GM12878 (cell line): ENCODE measurements around the gene PHF10. TPM values are rescaled to one million over a fixed set of nuclear protein-coding genes. Genes with fewer than 3 reads are reported as not detected.

ENCODE experiments used
- BACH1 ChIP-seq: fragments of 450-650 bp; IDR thresholded peaks from 2 replicates; pipeline ENCODE4 v1.6.1; 2017; ENCODE audit warnings: mild to moderate bottlenecking, borderline replicate concordance
- CBX3 ChIP-seq: fragments of 200-600 bp; sonication (generic); IDR thresholded peaks from 2 replicates; pipeline ENCODE4 v1.6.1; 2016; ENCODE audit warnings: low read depth, borderline replicate concordance
- CEBPZ ChIP-seq: fragments of 150-350 bp; IDR thresholded peaks from 2 replicates; pipeline ENCODE4 v1.6.1; 2016; ENCODE audit warnings: low read depth, low read length
- EGR1 ChIP-seq, 2 experiments: IDR thresholded peaks; 1 replicate in 1 of 2; 2 replicates in 1 of 2; pipeline ENCODE4 v1.6.1; 2011 to 2012; ENCODE audit warnings: low read depth in 2 of 2, low read length in 2 of 2, borderline replicate concordance in 1 of 2, mild to moderate bottlenecking in 1 of 2, moderate library complexity in 1 of 2
- FOXK2 ChIP-seq: fragments of 450-650 bp; IDR thresholded peaks from 2 replicates; pipeline ENCODE4 v1.6.1; 2017; ENCODE audit warnings: mild to moderate bottlenecking, moderate library complexity
- GABPA ChIP-seq: IDR thresholded peaks from 2 replicates; pipeline ENCODE4 v1.6.1; 2014; ENCODE audit warnings: antibody characterized with exemption, low read depth, mild to moderate bottlenecking, inconsistent platforms
- MTA2 ChIP-seq: fragments of 450-650 bp; IDR thresholded peaks from 2 replicates; pipeline ENCODE4 v1.6.1; 2016; ENCODE audit warnings: low read depth, mild to moderate bottlenecking, moderate library complexity
- MYB ChIP-seq: fragments of 150-350 bp; IDR thresholded peaks from 2 replicates; pipeline ENCODE4 v1.6.1; 2014; ENCODE audit warnings: mild to moderate bottlenecking, low read depth, low read length, borderline replicate concordance
- POLR2A ChIP-seq: IDR thresholded peaks from 2 replicates; pipeline ENCODE4 v1.6.1; 2011; ENCODE audit warnings: low read depth, mild to moderate bottlenecking, low read length
- POU2F2 ChIP-seq: IDR thresholded peaks from 3 replicates; pipeline ENCODE4 v1.6.1; 2011; ENCODE audit warnings: low read depth, mild to moderate bottlenecking, low read length, borderline replicate concordance
- RB1 ChIP-seq: fragments of 450-650 bp; formaldehyde crosslinking; IDR thresholded peaks from 2 replicates; pipeline ENCODE4 v1.6.1; 2017; ENCODE audit warnings: mild to moderate bottlenecking, borderline replicate concordance
- RELA ChIP-seq: fragments of 450-650 bp; IDR thresholded peaks from 2 replicates; pipeline ENCODE4 v1.8.0; 2014; ENCODE audit warnings: borderline replicate concordance; ENCODE audit not compliant: partially characterized antibody
- RUNX3 ChIP-seq: IDR thresholded peaks from 2 replicates; pipeline ENCODE4 v1.6.1; 2012; ENCODE audit warnings: low read length, inconsistent platforms
- SIX5 ChIP-seq: IDR thresholded peaks from 2 replicates; pipeline ENCODE4 v1.6.1; 2011; ENCODE audit warnings: mild to moderate bottlenecking, low read depth, low read length, moderate library complexity; ENCODE audit not compliant: severe bottlenecking
- SKIL ChIP-seq: fragments of 450-650 bp; IDR thresholded peaks from 2 replicates; pipeline ENCODE4 v1.6.1; 2017; ENCODE audit warnings: mild to moderate bottlenecking, low read depth, inconsistent platforms; ENCODE audit not compliant: poor library complexity, severe bottlenecking
- SMAD1 ChIP-seq: fragments of 450-650 bp; IDR thresholded peaks from 2 replicates; pipeline ENCODE4 v1.6.1; 2018; ENCODE audit warnings: mild to moderate bottlenecking, low read depth; ENCODE audit not compliant: partially characterized antibody
- SMARCA5 ChIP-seq: fragments of 450-650 bp; IDR thresholded peaks from 2 replicates; pipeline ENCODE4 v1.6.1; 2017; ENCODE audit warnings: mild to moderate bottlenecking
- SREBF2 ChIP-seq: IDR thresholded peaks from 2 replicates; pipeline ENCODE4 v1.6.1; 2012; ENCODE audit warnings: mild to moderate bottlenecking, low read length
- USF2 ChIP-seq: IDR thresholded peaks from 2 replicates; pipeline ENCODE4 v1.6.1; 2011; ENCODE audit warnings: low read depth, low read length, improper control_type of control experiment, borderline replicate concordance
- ZBTB33 ChIP-seq: fragments of 450-650 bp; IDR thresholded peaks from 2 replicates; pipeline ENCODE4 v1.6.1; 2017; ENCODE audit warnings: mild to moderate bottlenecking
- ZSCAN29 ChIP-seq: fragments of 450-650 bp; IDR thresholded peaks from 2 replicates; pipeline ENCODE4 v1.6.1; 2017; ENCODE audit warnings: mild to moderate bottlenecking, moderate library complexity
- polyA plus RNA-seq, 11 experiments: library from polyadenylated mRNA; depleted of rRNA in 4 of 11; unstranded in 6 of 11; stranded (reverse) in 5 of 11; fragments of >200 nt; fragmentation: Nextera tagmentation in 4 of 11; fragmentation: Illumina TruSeq in 1 of 11; extraction: Ambion mirVana in 4 of 11; extraction: Trizol in 1 of 11; gene quantifications; 1 replicate in 1 of 11; 2 replicates in 10 of 11; pipeline versions ENCODE4 v1.2.1 to v1.2.3, GENCODE V29; 2011 to 2016; ENCODE audit warnings: inconsistent platforms in 2 of 11, missing spikeins in 2 of 11, low read depth in 1 of 11
- total RNA-seq, 4 experiments: library from RNA; depleted of rRNA in 3 of 4; stranded (reverse); fragments of >200 nt in 3 of 4; fragmentation: Illumina TruSeq in 1 of 4; extraction: Trizol in 1 of 4; gene quantifications; 2 replicates each; pipeline versions ENCODE4 v1.2.1 to v1.2.3, GENCODE V29; 2013 to 2021

Gene PHF10
- total and polyA plus RNA-seq, 10 of the 15 experiments (the other 5 are each of a cell fraction or from before 2014, with no cell fraction given) = 3.8 to 35.6 (median 15.8) TPM

GRCh38 chr6:169723200-169723909 lies 945 bp downstream of the PHF10 start (continued):
- TF ChIP-seq CEBPZ = no peak
- TF ChIP-seq MYB = no peak
- 0 out of 2 replicates have a peak, but pooled peaks have one; percentile 18 for TF ChIP-seq SMARCA5
- no peak for TF ChIP-seq SREBF2
- no peak for TF ChIP-seq USF2
- no peak for TF ChIP-seq RELA
- no peak for TF ChIP-seq SMAD1
- TF ChIP-seq SIX5 = no peak
- no peak for TF ChIP-seq SKIL
- TF ChIP-seq CBX3 = no peak
- peak; percentile 58 for TF ChIP-seq GABPA
- no peak for TF ChIP-seq RUNX3
- TF ChIP-seq MTA2 = peak; percentile 23; the same call in 1 of the 2 replicates
- TF ChIP-seq EGR1 (IDR thresholded peaks at IDR 0.05; ENCODE audit: borderline replicate concordance in 1 of 2, low read depth in 2 of 2, low read length in 2 of 2) = peak in 1 of 2 experiments; percentile 40; a peak in 1 of 3 replicates
- no peak for TF ChIP-seq POU2F2
- 0 out of 2 replicates have a peak, but pooled peaks have one; percentile 50 for TF ChIP-seq BACH1
- TF ChIP-seq ZBTB33 = no peak
- TF ChIP-seq RB1 = peak; percentile 76; the same call in 1 of the 2 replicates
- no peak for TF ChIP-seq FOXK2
- TF ChIP-seq POLR2A = no peak; the same call in 1 of the 2 replicates
- TF ChIP-seq ZSCAN29 = peak; percentile 9; the same call in 1 of the 2 replicates
